ENCODE data around the gene CCDC85C. TPM values are rescaled to one million over a fixed set of nuclear protein-coding genes. Genes with fewer than 3 reads are reported as not detected.

The CCDC85C gene
- total and polyA plus RNA-seq, 2 experiments from 2014 or later = 4.5 to 24.9 TPM

DNA sequence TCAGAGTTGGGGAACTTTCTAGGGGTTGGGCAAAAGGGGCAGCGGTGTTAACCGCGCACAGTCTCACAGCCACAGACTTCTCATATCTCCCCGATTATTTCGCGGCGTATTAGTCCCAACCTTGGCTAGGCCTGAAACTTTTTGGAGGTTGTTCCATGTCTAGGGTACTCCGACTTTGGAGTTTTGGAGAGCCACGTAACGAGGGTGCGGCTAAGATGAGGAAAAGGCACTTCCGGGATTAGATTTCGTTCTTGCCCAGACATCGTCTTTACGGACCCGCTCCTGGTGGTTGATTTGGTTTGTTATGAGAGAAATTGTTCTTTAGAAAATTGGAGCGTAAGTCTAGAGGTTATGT, 122.3 kb downstream of the CCDC85C start:
- TF ChIP-seq EZH2phosphoT487 (IDR thresholded peaks at IDR 0.05; ENCODE audit: unreplicated experiment) = no peak
- TF ChIP-seq ETS1 (IDR thresholded peaks at IDR 0.05) = no peak
- no peak for TF ChIP-seq STAT1 (IDR thresholded peaks at IDR 0.05; ENCODE audit: unreplicated experiment)
- no peak for TF ChIP-seq ZNF114 (CRISPR knock-in tag; IDR thresholded peaks at IDR 0.05)
- TF ChIP-seq JUNB (IDR thresholded peaks at IDR 0.05; ENCODE audit: unreplicated experiment) = no peak
- TF ChIP-seq CREB1 (CRISPR knock-in tag; IDR thresholded peaks at IDR 0.05; ENCODE audit: low read depth) = no peak
- no peak for TF ChIP-seq CTCF (conservative IDR thresholded peaks at IDR 0.05; ENCODE audit: low read depth in 2 of 2)
- no peak for TF ChIP-seq POLR2AphosphoS5 (IDR thresholded peaks at IDR 0.05; ENCODE audit: low read depth)
- TF ChIP-seq, protein P1, sequence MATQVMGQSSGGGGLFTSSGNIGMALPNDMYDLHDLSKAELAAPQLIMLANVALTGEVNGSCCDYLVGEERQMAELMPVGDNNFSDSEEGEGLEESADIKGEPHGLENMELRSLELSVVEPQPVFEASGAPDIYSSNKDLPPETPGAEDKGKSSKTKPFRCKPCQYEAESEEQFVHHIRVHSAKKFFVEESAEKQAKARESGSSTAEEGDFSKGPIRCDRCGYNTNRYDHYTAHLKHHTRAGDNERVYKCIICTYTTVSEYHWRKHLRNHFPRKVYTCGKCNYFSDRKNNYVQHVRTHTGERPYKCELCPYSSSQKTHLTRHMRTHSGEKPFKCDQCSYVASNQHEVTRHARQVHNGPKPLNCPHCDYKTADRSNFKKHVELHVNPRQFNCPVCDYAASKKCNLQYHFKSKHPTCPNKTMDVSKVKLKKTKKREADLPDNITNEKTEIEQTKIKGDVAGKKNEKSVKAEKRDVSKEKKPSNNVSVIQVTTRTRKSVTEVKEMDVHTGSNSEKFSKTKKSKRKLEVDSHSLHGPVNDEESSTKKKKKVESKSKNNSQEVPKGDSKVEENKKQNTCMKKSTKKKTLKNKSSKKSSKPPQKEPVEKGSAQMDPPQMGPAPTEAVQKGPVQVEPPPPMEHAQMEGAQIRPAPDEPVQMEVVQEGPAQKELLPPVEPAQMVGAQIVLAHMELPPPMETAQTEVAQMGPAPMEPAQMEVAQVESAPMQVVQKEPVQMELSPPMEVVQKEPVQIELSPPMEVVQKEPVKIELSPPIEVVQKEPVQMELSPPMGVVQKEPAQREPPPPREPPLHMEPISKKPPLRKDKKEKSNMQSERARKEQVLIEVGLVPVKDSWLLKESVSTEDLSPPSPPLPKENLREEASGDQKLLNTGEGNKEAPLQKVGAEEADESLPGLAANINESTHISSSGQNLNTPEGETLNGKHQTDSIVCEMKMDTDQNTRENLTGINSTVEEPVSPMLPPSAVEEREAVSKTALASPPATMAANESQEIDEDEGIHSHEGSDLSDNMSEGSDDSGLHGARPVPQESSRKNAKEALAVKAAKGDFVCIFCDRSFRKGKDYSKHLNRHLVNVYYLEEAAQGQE (IDR thresholded peaks at IDR 0.05; ENCODE audit: unreplicated experiment) = no peak
- no peak for TF ChIP-seq EZH2 (IDR thresholded peaks at IDR 0.05; ENCODE audit: low read depth, unreplicated experiment)
- TF ChIP-seq ZNF331 (CRISPR knock-in tag; IDR thresholded peaks at IDR 0.05; ENCODE audit: low read depth) = no peak
- no peak for TF ChIP-seq NANOG (IDR thresholded peaks at IDR 0.05; ENCODE audit: borderline replicate concordance)
- TF ChIP-seq, protein P2, sequence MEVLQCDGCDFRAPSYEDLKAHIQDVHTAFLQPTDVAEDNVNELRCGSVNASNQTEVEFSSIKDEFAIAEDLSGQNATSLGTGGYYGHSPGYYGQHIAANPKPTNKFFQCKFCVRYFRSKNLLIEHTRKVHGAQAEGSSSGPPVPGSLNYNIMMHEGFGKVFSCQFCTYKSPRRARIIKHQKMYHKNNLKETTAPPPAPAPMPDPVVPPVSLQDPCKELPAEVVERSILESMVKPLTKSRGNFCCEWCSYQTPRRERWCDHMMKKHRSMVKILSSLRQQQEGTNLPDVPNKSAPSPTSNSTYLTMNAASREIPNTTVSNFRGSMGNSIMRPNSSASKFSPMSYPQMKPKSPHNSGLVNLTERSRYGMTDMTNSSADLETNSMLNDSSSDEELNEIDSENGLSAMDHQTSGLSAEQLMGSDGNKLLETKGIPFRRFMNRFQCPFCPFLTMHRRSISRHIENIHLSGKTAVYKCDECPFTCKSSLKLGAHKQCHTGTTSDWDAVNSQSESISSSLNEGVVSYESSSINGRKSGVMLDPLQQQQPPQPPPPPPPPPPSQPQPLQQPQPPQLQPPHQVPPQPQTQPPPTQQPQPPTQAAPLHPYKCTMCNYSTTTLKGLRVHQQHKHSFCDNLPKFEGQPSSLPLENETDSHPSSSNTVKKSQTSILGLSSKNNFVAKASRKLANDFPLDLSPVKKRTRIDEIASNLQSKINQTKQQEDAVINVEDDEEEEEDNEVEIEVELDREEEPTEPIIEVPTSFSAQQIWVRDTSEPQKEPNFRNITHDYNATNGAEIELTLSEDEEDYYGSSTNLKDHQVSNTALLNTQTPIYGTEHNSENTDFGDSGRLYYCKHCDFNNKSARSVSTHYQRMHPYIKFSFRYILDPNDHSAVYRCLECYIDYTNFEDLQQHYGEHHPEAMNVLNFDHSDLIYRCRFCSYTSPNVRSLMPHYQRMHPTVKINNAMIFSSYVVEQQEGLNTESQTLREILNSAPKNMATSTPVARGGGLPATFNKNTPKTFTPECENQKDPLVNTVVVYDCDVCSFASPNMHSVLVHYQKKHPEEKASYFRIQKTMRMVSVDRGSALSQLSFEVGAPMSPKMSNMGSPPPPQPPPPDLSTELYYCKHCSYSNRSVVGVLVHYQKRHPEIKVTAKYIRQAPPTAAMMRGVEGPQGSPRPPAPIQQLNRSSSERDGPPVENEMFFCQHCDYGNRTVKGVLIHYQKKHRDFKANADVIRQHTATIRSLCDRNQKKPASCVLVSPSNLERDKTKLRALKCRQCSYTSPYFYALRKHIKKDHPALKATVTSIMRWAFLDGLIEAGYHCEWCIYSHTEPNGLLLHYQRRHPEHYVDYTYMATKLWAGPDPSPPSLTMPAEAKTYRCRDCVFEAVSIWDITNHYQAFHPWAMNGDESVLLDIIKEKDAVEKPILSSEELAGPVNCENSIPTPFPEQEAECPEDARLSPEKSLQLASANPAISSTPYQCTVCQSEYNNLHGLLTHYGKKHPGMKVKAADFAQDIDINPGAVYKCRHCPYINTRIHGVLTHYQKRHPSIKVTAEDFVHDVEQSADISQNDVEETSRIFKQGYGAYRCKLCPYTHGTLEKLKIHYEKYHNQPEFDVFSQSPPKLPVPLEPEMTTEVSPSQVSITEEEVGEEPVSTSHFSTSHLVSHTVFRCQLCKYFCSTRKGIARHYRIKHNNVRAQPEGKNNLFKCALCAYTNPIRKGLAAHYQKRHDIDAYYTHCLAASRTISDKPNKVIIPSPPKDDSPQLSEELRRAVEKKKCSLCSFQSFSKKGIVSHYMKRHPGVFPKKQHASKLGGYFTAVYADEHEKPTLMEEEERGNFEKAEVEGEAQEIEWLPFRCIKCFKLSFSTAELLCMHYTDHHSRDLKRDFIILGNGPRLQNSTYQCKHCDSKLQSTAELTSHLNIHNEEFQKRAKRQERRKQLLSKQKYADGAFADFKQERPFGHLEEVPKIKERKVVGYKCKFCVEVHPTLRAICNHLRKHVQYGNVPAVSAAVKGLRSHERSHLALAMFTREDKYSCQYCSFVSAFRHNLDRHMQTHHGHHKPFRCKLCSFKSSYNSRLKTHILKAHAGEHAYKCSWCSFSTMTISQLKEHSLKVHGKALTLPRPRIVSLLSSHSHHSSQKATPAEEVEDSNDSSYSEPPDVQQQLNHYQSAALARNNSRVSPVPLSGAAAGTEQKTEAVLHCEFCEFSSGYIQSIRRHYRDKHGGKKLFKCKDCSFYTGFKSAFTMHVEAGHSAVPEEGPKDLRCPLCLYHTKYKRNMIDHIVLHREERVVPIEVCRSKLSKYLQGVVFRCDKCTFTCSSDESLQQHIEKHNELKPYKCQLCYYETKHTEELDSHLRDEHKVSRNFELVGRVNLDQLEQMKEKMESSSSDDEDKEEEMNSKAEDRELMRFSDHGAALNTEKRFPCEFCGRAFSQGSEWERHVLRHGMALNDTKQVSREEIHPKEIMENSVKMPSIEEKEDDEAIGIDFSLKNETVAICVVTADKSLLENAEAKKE (CRISPR knock-in tag; IDR thresholded peaks at IDR 0.05) = no peak
- DNase-seq (ENCODE audit: low spot score) (peak; percentile 33), ATAC-seq (no peak)
- Histone ChIP-seq H3K27ac (ENCODE audit: low read depth) (peak overlapping the region; percentile 90), H3F3A (replicated peaks; ENCODE audit: low read depth) (0 out of 2 replicates have a peak, but pooled peaks cover 6% of the 10 kb centered on the region), H3K36me3 (ENCODE audit: insufficient read depth) (no peaks in the 10 kb centered on the region), H3K79me2 (replicated peaks; ENCODE audit: insufficient read depth) (peaks cover 87% of the 10 kb centered on the region), H3K27me3 (ENCODE audit: insufficient read depth) (no peaks in the 10 kb centered on the region), H3K9me2 (ENCODE audit: insufficient read depth) (no peaks in the 10 kb centered on the region), H3K4me3 (peak overlapping the region; percentile 92), H3K4me1 (ENCODE audit: insufficient read depth) (peaks cover 15% of the 10 kb centered on the region), H3K4me2 (peak overlapping the region; percentile 98), H2AFZ (peak overlapping the region; percentile 54; the same call in 1 of the 2 replicates), H4K20me1 (replicated peaks; ENCODE audit: insufficient read depth) (peaks cover 69% of the 10 kb centered on the region)
- H3K4me1 Mint-ChIP-seq = peaks cover 22% of the 10 kb centered on the region
- peak overlapping the region; percentile 98 for H3K4me3 Mint-ChIP-seq
- no peaks in the 10 kb centered on the region; the same call in 2 of the 3 replicates for H3K36me3 Mint-ChIP-seq (ENCODE audit: low read depth)
- peak overlapping the region; percentile 99 for H3K27ac Mint-ChIP-seq
- H3K27me3 Mint-ChIP-seq (ENCODE audit: insufficient read depth, low read depth, poor library complexity) = peaks cover 13% of the 10 kb centered on the region
- H3K9me3 Mint-ChIP-seq = no peaks in the 10 kb centered on the region
